Keratinocyte (primary cell): ENCODE data around the gene SWAP70. TPM values are rescaled to one million over a fixed set of nuclear protein-coding genes. Genes with fewer than 3 reads are reported as not detected.

Experiments used
- DNase-seq: peaks from one replicate; pipeline ENCODE4 v3.0.0-alpha.2; 2011; ENCODE audit warnings: low read depth, missing footprints, low spot score
- FAIRE-seq: peaks from 2 replicates; lab custom pipeline; 2011; peaks lifted over from hg19 to GRCh38; lab: Jason Lieb, UNC
- H2AFZ ChIP-seq: 2 replicates; pipeline ENCODE4 v1.6.0; 2012; ENCODE audit warnings: low read length, control low read depth, inconsistent platforms; ENCODE audit not compliant: control insufficient read depth
- H3K27ac ChIP-seq: 2 replicates; pipeline ENCODE4 v1.5.1; 2011; ENCODE audit warnings: low read length; ENCODE audit not compliant: control insufficient read depth, insufficient read depth
- H3K27me3 ChIP-seq: 3 replicates; pipeline ENCODE4 v1.6.0; 2011; ENCODE audit warnings: low read length; ENCODE audit not compliant: control insufficient read depth, insufficient read depth; ENCODE audit errors: extremely low read depth
- H3K36me3 ChIP-seq, 2 experiments: 2 replicates in 1 of 2; 3 replicates in 1 of 2; pipeline ENCODE4 v1.5.1; 2011; ENCODE audit warnings: low read length in 2 of 2, mild to moderate bottlenecking in 1 of 2; ENCODE audit not compliant: control insufficient read depth in 2 of 2, insufficient read depth in 2 of 2; ENCODE audit errors: extremely low read depth in 1 of 2
- H3K4me1 ChIP-seq: 3 replicates; pipeline ENCODE4 v1.5.1; 2011; ENCODE audit warnings: low read length; ENCODE audit not compliant: control insufficient read depth, insufficient read depth; ENCODE audit errors: extremely low read depth
- H3K4me2 ChIP-seq: 3 replicates; pipeline ENCODE4 v1.6.0; 2011; ENCODE audit warnings: low read depth, low read length; ENCODE audit not compliant: control insufficient read depth, insufficient read depth; ENCODE audit errors: extremely low read depth
- H3K4me3 ChIP-seq, 3 experiments: fragments of 200-600 bp in 1 of 3; sonication (generic) in 1 of 3; 2 replicates in 2 of 3; 3 replicates in 1 of 3; pipeline ENCODE4 v1.5.1; 2011 to 2016; ENCODE audit warnings: low read length in 3 of 3, mild to moderate bottlenecking in 3 of 3, control low read depth in 2 of 3, inconsistent platforms in 1 of 3, low read depth in 1 of 3, mixed read lengths in 1 of 3, mixed run types in 1 of 3, moderate library complexity in 1 of 3; ENCODE audit not compliant: control insufficient read depth in 2 of 3, insufficient read depth in 2 of 3; ENCODE audit errors: extremely low read depth in 1 of 3
- H3K79me2 ChIP-seq: 2 replicates; pipeline ENCODE4 v1.6.0; 2012; ENCODE audit warnings: low read length; ENCODE audit not compliant: control insufficient read depth, insufficient read depth
- H3K9ac ChIP-seq: 3 replicates; pipeline ENCODE4 v1.6.0; 2011; ENCODE audit warnings: low read length; ENCODE audit not compliant: control insufficient read depth, insufficient read depth; ENCODE audit errors: extremely low read depth
- H3K9me1 ChIP-seq: 3 replicates; pipeline ENCODE4 v1.6.0; 2011; ENCODE audit warnings: low read length; ENCODE audit not compliant: control insufficient read depth, insufficient read depth; ENCODE audit errors: extremely low read depth
- H3K9me3 ChIP-seq: 2 replicates; pipeline ENCODE4 v1.5.1; 2012; ENCODE audit warnings: low read depth, low read length; ENCODE audit not compliant: control insufficient read depth
- H4K20me1 ChIP-seq: 3 replicates; pipeline ENCODE4 v1.6.0; 2011; ENCODE audit warnings: low read length; ENCODE audit not compliant: control insufficient read depth, insufficient read depth; ENCODE audit errors: extremely low read depth
- CTCF ChIP-seq, 3 experiments: IDR thresholded peaks in 1 of 3; conservative IDR thresholded peaks in 1 of 3; optimal IDR thresholded peaks in 1 of 3; 2 replicates in 2 of 3; 3 replicates in 1 of 3; pipeline versions ENCODE3 to v1.5.1; 2011; ENCODE audit warnings: low read length in 3 of 3, mild to moderate bottlenecking in 3 of 3, moderate library complexity in 2 of 3, control low read depth in 1 of 3, inconsistent platforms in 1 of 3; ENCODE audit not compliant: insufficient read depth in 2 of 3; ENCODE audit errors: extremely low read depth in 1 of 3
- EZH2 ChIP-seq: IDR thresholded peaks from one replicate; pipeline ENCODE4 v1.6.1; 2012; ENCODE audit warnings: inconsistent platforms, mild to moderate bottlenecking, low read length, moderate library complexity
- dilution Hi-C: fragments of 300-500 bp; cut with MboI; formaldehyde crosslinking; loops from one replicate; pipeline ENCODE4 v1.7.0; 2020; ENCODE audit warnings: low sequenced_read_pairs; ENCODE audit not compliant: extremely low pct_ligation_motif_present
- polyA plus RNA-seq, 5 experiments: library from polyadenylated mRNA; depleted of rRNA in 3 of 5; stranded (reverse) in 3 of 5; stranded (forward) in 1 of 5; unstranded in 1 of 5; fragments of >200 nt; gene quantifications; 1 replicate in 1 of 5; 2 replicates in 3 of 5; 3 replicates in 1 of 5; pipeline versions ENCODE4 v1.2.1 to v1.2.3, GENCODE V29; 2011 to 2012; ENCODE audit warnings: missing spikeins in 2 of 5, low read depth in 1 of 5, low replicate concordance in 1 of 5

Gene SWAP70
- polyA plus RNA-seq, 1 donor (not counting 4 experiments of a cell fraction or from before 2014, with no cell fraction given), result 28.5 TPM

DNA sequence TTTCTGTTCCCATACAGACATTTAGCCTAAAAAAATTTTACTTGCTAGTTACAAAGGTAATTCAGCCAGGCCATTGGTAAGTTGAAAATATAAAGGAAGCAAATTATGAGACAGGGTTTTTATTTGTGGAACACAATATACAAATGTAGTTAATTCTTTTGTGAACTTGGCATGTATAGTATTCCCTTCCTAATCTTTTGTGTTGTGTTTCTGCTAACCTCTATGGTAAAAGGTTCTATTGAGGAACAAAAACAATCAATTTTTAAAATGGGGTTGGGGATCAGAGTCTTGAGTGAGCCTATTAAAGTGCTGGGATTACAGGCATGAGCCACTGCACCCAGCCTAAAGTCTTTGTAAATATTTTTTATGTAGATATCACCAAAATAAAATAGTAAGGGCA, 14.1 kb downstream of the SWAP70 start:
- Histone ChIP-seq H3K9me3 (no peaks in the 10 kb centered on the region), H3K27ac (no peak overlapping the region), H3K4me1 (peaks cover 5% of the 10 kb centered on the region), H3K36me3 (peaks cover 0 to under 1% of the 10 kb centered on the region in 2 experiments), H3K4me2 (no peak overlapping the region), H4K20me1 (peaks cover 7% of the 10 kb centered on the region), H2AFZ (no peak overlapping the region), H3K27me3 (no peaks in the 10 kb centered on the region), H3K9me1 (no peaks in the 10 kb centered on the region), H3K4me3 (no peak overlapping the region), H3K79me2 (peaks cover 78% of the 10 kb centered on the region), H3K9ac (no peak overlapping the region)
- TF ChIP-seq EZH2 (no peak), CTCF (optimal IDR thresholded peaks at IDR 0.05 in 1 of 3, IDR thresholded peaks at IDR 0.05 in 1 of 3, conservative IDR thresholded peaks at IDR 0.05 in 1 of 3; ENCODE audit: extremely low read depth in 1 of 3, insufficient read depth in 2 of 3, low read length in 3 of 3) (no peak)
- no peak for DNase-seq
- no peak for FAIRE-seq
- dilution Hi-C loops, result no loop called here

GRCh38 chr11:9678576-9678975, 14.7 kb downstream of the SWAP70 start:
- TF ChIP-seq EZH2 (no peak), CTCF (optimal IDR thresholded peaks at IDR 0.05 in 1 of 3, IDR thresholded peaks at IDR 0.05 in 1 of 3, conservative IDR thresholded peaks at IDR 0.05 in 1 of 3; ENCODE audit: extremely low read depth in 1 of 3, insufficient read depth in 2 of 3, low read length in 3 of 3) (no peak)
- Histone ChIP-seq H3K9me3 (no peaks in the 10 kb centered on the region), H3K4me3 (no peak overlapping the region), H3K9me1 (no peaks in the 10 kb centered on the region), H3K4me1 (peaks cover 5% of the 10 kb centered on the region), H3K9ac (no peak overlapping the region), H3K4me2 (no peak overlapping the region), H4K20me1 (peaks cover 7% of the 10 kb centered on the region), H3K79me2 (peaks cover 78% of the 10 kb centered on the region), H2AFZ (no peak overlapping the region), H3K36me3 (no peaks in the 10 kb centered on the region), H3K27ac (no peak overlapping the region), H3K27me3 (no peaks in the 10 kb centered on the region)
- DNase-seq, result no peak
- dilution Hi-C loops, result no loop called here
- no peak for FAIRE-seq
